Gastrocnemius medialis (tissue), 4 donors: ENCODE measurements around the gene LONRF2.

Experiments
- CTCF ChIP-seq, 5 experiments: fragments of 450-650 bp in 3 of 5; fragments of 200-600 bp in 2 of 5; sonication (generic) in 2 of 5; IDR thresholded peaks in 4 of 5; conservative IDR thresholded peaks in 1 of 5; 1 replicate in 4 of 5; 2 replicates in 1 of 5; pipeline ENCODE4 v1.5.1; 2016 to 2019; ENCODE audit warnings: antibody characterized with exemption in 5 of 5, mild to moderate bottlenecking in 3 of 5, moderate library complexity in 3 of 5
- POLR2A ChIP-seq, 2 donors: fragments of 450-650 bp; IDR thresholded peaks; one replicate each; pipeline ENCODE4 v1.6.1; 2017; ENCODE audit warnings: antibody characterized with exemption in 2 of 2, mild to moderate bottlenecking in 2 of 2, moderate library complexity in 2 of 2

- TF ChIP-seq POLR2A (IDR thresholded peaks at IDR 0.05) (no peak), CTCF (IDR thresholded peaks at IDR 0.05 in 4 of 5, conservative IDR thresholded peaks at IDR 0.05 in 1 of 5) (no peak)
These were observed 89.2 kb downstream of the LONRF2 start for GRCh38 chr2:100233061-100233460.
